ENCODE measurements around the gene AVPR1B. TPM values are rescaled to one million over a fixed set of nuclear protein-coding genes. Genes with fewer than 3 reads are reported as not detected.
A peak's percentile ranks its signal among the peaks of the same experiment; 100 is the strongest.

The AVPR1B gene
- total and polyA plus RNA-seq, 4 donors = not detected

DNA sequence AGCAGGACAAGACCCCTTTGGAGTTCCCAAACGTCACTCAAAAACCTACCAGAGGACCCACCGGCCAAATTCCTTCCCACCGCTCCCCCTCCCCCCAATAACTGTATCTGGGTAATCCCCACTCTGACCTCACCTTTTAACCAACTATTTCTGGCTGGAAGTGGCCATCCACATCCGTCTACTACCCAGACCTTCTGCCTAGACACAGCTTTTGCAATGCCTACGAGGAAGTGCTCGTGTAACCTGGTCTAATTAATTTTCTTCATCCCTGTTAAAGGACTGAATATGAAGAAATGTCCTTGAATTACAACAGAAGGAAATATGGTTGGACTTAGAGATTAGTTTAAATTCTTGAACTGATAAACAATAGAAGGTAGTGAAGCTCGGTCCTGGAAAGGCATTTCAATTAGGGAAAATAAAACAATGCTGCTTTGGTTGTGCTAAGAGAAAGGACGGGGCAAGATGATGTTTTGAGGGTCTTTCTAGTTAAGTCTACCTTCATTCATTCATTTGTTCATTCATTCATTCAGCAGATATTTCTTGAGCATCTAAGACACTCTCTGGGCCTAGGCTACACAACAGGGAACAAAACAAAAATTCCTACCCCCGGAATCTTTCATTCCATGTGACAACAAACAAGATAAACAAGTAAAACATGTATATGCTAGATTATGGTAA is 18.8 kb downstream of the AVPR1B start:
- Histone ChIP-seq H3K4me3 (no peak overlapping the region), H3K36me3 (ENCODE audit: control insufficient read depth in 4 of 4, insufficient read depth in 4 of 4, low read length in 4 of 4) (no peaks in the 10 kb centered on the region), H3K27ac (ENCODE audit: low read depth in 1 of 2, low read length in 1 of 2) (no peak overlapping the region), H3K9me3 (ENCODE audit: control insufficient read depth in 4 of 4, insufficient read depth in 3 of 4, low read length in 3 of 4) (no peaks in the 10 kb centered on the region), H3K4me1 (ENCODE audit: control insufficient read depth in 5 of 5, insufficient read depth in 5 of 5, low read length in 5 of 5) (no peaks in the 10 kb centered on the region), H3K9ac (ENCODE audit: insufficient read depth in 1 of 2, low read length in 2 of 2) (no peak overlapping the region), H3K27me3 (ENCODE audit: control insufficient read depth in 3 of 3, insufficient read depth in 3 of 3, low read length in 2 of 3) (peaks cover 0 to 7% (median 0%) of the 10 kb centered on the region in 3 donors)
- DNase-seq = no peak
- TF ChIP-seq, protein P1, sequence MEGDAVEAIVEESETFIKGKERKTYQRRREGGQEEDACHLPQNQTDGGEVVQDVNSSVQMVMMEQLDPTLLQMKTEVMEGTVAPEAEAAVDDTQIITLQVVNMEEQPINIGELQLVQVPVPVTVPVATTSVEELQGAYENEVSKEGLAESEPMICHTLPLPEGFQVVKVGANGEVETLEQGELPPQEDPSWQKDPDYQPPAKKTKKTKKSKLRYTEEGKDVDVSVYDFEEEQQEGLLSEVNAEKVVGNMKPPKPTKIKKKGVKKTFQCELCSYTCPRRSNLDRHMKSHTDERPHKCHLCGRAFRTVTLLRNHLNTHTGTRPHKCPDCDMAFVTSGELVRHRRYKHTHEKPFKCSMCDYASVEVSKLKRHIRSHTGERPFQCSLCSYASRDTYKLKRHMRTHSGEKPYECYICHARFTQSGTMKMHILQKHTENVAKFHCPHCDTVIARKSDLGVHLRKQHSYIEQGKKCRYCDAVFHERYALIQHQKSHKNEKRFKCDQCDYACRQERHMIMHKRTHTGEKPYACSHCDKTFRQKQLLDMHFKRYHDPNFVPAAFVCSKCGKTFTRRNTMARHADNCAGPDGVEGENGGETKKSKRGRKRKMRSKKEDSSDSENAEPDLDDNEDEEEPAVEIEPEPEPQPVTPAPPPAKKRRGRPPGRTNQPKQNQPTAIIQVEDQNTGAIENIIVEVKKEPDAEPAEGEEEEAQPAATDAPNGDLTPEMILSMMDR (IDR thresholded peaks at IDR 0.05; ENCODE audit: control extremely low read depth, extremely low read depth) = no peak
- ATAC-seq (ENCODE audit: insufficient read depth, low FRiP score) = no peak
- 45 to 77% methylated on average over 9 of the region's 9 CpGs for WGBS, 2 donors

DNA sequence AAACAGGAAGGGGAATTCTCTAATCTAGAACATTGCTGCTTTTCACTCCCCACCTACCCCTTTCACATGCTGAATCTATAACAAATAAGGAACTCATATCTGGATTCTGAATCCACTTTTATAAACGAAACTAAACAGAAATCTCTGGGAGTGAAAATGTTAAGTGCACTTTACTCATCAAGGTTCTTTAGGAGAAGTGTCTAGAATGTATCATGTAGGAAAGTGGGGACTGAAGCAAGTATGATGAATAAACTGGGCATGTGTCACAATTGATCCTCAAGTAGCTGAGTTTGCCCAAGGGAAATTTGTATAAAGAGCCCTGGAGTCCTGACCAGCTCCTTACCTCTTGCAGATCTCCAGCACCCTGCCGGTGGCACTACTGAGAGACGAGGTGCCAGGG is 19.8 kb downstream of the AVPR1B start:
- Histone ChIP-seq H3K36me3 (ENCODE audit: control insufficient read depth in 4 of 4, insufficient read depth in 4 of 4, low read length in 4 of 4) (no peaks in the 10 kb centered on the region), H3K9ac (ENCODE audit: insufficient read depth in 1 of 2, low read length in 2 of 2) (no peak overlapping the region), H3K27ac (ENCODE audit: low read depth in 1 of 2, low read length in 1 of 2) (no peak overlapping the region), H3K9me3 (ENCODE audit: control insufficient read depth in 4 of 4, insufficient read depth in 3 of 4, low read length in 3 of 4) (no peaks in the 10 kb centered on the region), H3K27me3 (ENCODE audit: control insufficient read depth in 3 of 3, insufficient read depth in 3 of 3, low read length in 2 of 3) (peaks cover 0 to 10% (median 0%) of the 10 kb centered on the region in 3 donors), H3K4me3 (no peak overlapping the region), H3K4me1 (ENCODE audit: control insufficient read depth in 5 of 5, insufficient read depth in 5 of 5, low read length in 5 of 5) (no peaks in the 10 kb centered on the region)
- WGBS, 2 donors = 46 to 49% methylated on average over 3 of the region's 3 CpGs
- DNase-seq (no peak), ATAC-seq (ENCODE audit: insufficient read depth, low FRiP score) (peak; percentile 27)
- TF ChIP-seq, protein P1 (IDR thresholded peaks at IDR 0.05; ENCODE audit: control extremely low read depth, extremely low read depth) = no peak

DNA sequence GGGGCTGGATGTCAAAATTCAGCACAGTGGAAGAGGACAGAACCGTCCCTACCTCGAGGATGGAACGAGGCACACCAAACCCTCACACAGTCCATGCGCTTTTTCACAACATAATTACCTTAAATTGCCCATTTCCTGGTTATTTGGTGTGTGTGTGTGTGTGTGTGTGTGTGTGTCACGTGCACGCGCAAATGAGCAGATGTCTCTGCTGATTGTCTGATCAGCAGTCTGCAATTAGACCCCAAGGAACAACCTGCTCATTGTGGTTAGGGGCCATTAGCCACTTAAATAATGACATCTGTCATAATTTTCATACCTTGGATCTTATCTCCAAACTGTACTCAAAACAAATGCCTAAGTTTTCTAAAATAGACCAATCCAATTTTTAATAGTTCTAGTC is 23.2 kb downstream of the AVPR1B start:
- TF ChIP-seq, protein P1 (IDR thresholded peaks at IDR 0.05; ENCODE audit: control extremely low read depth, extremely low read depth) = no peak
- ATAC-seq (ENCODE audit: insufficient read depth, low FRiP score) (no peak), DNase-seq (no peak)
- WGBS, 2 donors = 26 to 57% methylated on average over 7 of the region's 7 CpGs
- H3K4me3 ChIP-seq = no peak overlapping the region
- no peaks in the 10 kb centered on the region for H3K9me3 ChIP-seq (ENCODE audit: control insufficient read depth in 4 of 4, insufficient read depth in 3 of 4, low read length in 3 of 4)
- peaks cover 0 to 10% (median 3%) of the 10 kb centered on the region in 3 donors for H3K27me3 ChIP-seq (ENCODE audit: control insufficient read depth in 3 of 3, insufficient read depth in 3 of 3, low read length in 2 of 3)
- H3K9ac ChIP-seq (ENCODE audit: insufficient read depth in 1 of 2, low read length in 2 of 2) = no peak overlapping the region
- H3K36me3 ChIP-seq (ENCODE audit: control insufficient read depth in 4 of 4, insufficient read depth in 4 of 4, low read length in 4 of 4) = no peaks in the 10 kb centered on the region
- no peaks in the 10 kb centered on the region for H3K4me1 ChIP-seq (ENCODE audit: control insufficient read depth in 5 of 5, insufficient read depth in 5 of 5, low read length in 5 of 5)
- H3K27ac ChIP-seq (ENCODE audit: low read depth in 1 of 2, low read length in 1 of 2) = no peak overlapping the region

DNA sequence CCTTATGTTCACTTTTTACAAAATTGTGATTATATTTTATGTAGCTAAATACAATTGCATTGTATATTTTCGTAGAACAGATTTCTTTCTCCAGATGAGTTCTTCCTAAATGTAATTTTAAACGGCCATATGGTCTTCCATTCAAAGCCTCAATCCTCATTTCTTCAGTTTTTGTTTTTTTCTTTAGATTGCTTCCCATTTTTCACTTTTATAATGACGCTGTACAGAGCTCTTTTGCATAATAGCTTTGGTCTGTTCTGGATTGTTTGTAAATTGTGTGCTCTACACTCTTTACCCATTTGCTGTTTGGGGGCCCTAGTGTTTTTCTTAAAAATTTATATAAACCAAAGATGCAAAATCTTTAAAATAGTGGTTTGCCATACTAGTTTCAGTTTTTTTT is 27.8 kb downstream of the AVPR1B start:
- DNase-seq (no peak), ATAC-seq (ENCODE audit: insufficient read depth, low FRiP score) (no peak)
- 39 to 61% methylated on average over 3 of the region's 3 CpGs for WGBS, 2 donors
- no peaks in the 10 kb centered on the region for H3K36me3 ChIP-seq (ENCODE audit: control insufficient read depth in 4 of 4, insufficient read depth in 4 of 4, low read length in 4 of 4)
- no peaks in the 10 kb centered on the region for H3K9me3 ChIP-seq (ENCODE audit: control insufficient read depth in 4 of 4, insufficient read depth in 3 of 4, low read length in 3 of 4)
- no peak overlapping the region for H3K4me3 ChIP-seq
- H3K9ac ChIP-seq (ENCODE audit: insufficient read depth in 1 of 2, low read length in 2 of 2) = no peak overlapping the region
- no peak overlapping the region for H3K27ac ChIP-seq (ENCODE audit: low read depth in 1 of 2, low read length in 1 of 2)
- TF ChIP-seq, protein P1 (IDR thresholded peaks at IDR 0.05; ENCODE audit: control extremely low read depth, extremely low read depth) = no peak
- no peaks in the 10 kb centered on the region for H3K4me1 ChIP-seq (ENCODE audit: control insufficient read depth in 5 of 5, insufficient read depth in 5 of 5, low read length in 5 of 5)
- peaks cover 0 to 15% (median 3%) of the 10 kb centered on the region in 3 donors for H3K27me3 ChIP-seq (ENCODE audit: control insufficient read depth in 3 of 3, insufficient read depth in 3 of 3, low read length in 2 of 3)
